D721Med (cell line): ENCODE data around the gene ZNF775.

Experiments used
- DNase-seq: peaks from one replicate; pipeline ENCODE4 v3.0.0; 2011; ENCODE audit warnings: low spot score; ENCODE audit not compliant: insufficient read length
- FAIRE-seq: peaks from 2 replicates; lab custom pipeline; 2011; peaks lifted over from hg19 to GRCh38; lab: Jason Lieb, UNC
- CTCF ChIP-seq: IDR thresholded peaks from 2 replicates; pipeline ENCODE4 v1.5.1; 2012; ENCODE audit warnings: mild to moderate bottlenecking, control low read depth; ENCODE audit not compliant: insufficient read depth; ENCODE audit errors: missing control alignments

Gene ZNF775

GRCh38 chr7:150378115-150378852, 846 bp upstream of the ZNF775 start:
- peak; percentile 42 for TF ChIP-seq CTCF
- DNase-seq = no peak
- FAIRE-seq = no peak

- DNase-seq (no peak), FAIRE-seq (no peak)
- TF ChIP-seq CTCF = no peak
Observed at GRCh38 chr7:150379441-150380379, 580 bp downstream of the ZNF775 start.

- TF ChIP-seq CTCF = no peak
- DNase-seq = no peak
- no peak for FAIRE-seq
Observed at GRCh38 chr7:150380463-150380862, 1.3 kb downstream of the ZNF775 start.

- no peak for TF ChIP-seq CTCF
- FAIRE-seq (no peak), DNase-seq (no peak)
Observed at GRCh38 chr7:150381096-150381495, 2.0 kb downstream of the ZNF775 start.

GRCh38 chr7:150381785-150382122, 2.6 kb downstream of the ZNF775 start:
- no peak for FAIRE-seq
- DNase-seq = no peak
- no peak for TF ChIP-seq CTCF

- DNase-seq = no peak
Observed at GRCh38 chr7:150382123-150382843, 3.2 kb downstream of the ZNF775 start.

More at GRCh38 chr7:150382123-150382843, 3.2 kb downstream of the ZNF775 start:
- no peak for FAIRE-seq
- no peak for TF ChIP-seq CTCF
